WTC11 (cell line): ENCODE results near the gene OR10A7. TPM values are rescaled to one million over a fixed set of nuclear protein-coding genes. Genes with fewer than 3 reads are reported as not detected.

Source experiments
- ATAC-seq: fragments of 200-7000 bp; cut with Tn5 transposase; 2 replicates; pipeline ENCODE4 v1.10.0; 2021; ENCODE audit warnings: mild to moderate bottlenecking, moderate library complexity
- CTCF ChIA-PET: fragments of 300-600 bp; sonication (Branson Sonifier 250); formaldehyde crosslinking; loops from one replicate; lab custom pipeline; 2021; ENCODE audit warnings: antibody characterized with exemption; lab: Charles Lee
- POLR2A ChIA-PET: fragments of 350-600 bp; sonication (Branson Sonifier 250); formaldehyde crosslinking; loops from one replicate; lab custom pipeline; 2021; ENCODE audit warnings: antibody characterized with exemption; lab: Charles Lee
- DNase-seq: peaks from one replicate; pipeline ENCODE4 v3.0.0; 2021; ENCODE audit warnings: low spot score
- H3K27ac Mint-ChIP-seq: 2 replicates; pipeline ENCODE4 v1.8.0; 2021; ENCODE audit warnings: mixed read lengths
- H3K27me3 Mint-ChIP-seq: 2 replicates; pipeline ENCODE4 v1.8.0; 2021; ENCODE audit warnings: low read depth, mild to moderate bottlenecking, moderate library complexity, mixed read lengths
- H3K36me3 Mint-ChIP-seq: 2 replicates; pipeline ENCODE4 v1.8.0; 2021; ENCODE audit warnings: mixed read lengths
- H3K4me1 Mint-ChIP-seq: 2 replicates; pipeline ENCODE4 v1.8.0; 2022; ENCODE audit warnings: mixed read lengths
- H3K4me3 Mint-ChIP-seq: 2 replicates; pipeline ENCODE4 v1.8.0; 2021; ENCODE audit warnings: mild to moderate bottlenecking, moderate library complexity, mixed read lengths
- H3K9me3 Mint-ChIP-seq: 2 replicates; pipeline ENCODE4 v1.8.0; 2021; ENCODE audit warnings: mixed read lengths
- EMX1 ChIP-seq: fragments of 250-450 bp; sonication (Bioruptor Pico); IDR thresholded peaks from 2 replicates; pipeline ENCODE4 v1.8.0; 2021; ENCODE audit warnings: mild to moderate bottlenecking
- FOXK1 ChIP-seq: sonication (generic); formaldehyde crosslinking; IDR thresholded peaks from 2 replicates; pipeline ENCODE4 v1.8.0; 2022; ENCODE audit warnings: mild to moderate bottlenecking, moderate library complexity, missing genetic modification reagents
- GTF2I ChIP-seq: fragments of 250-450 bp; sonication (Bioruptor Pico); conservative IDR thresholded peaks from 2 replicates; pipeline ENCODE4 v1.4.0; 2021; ENCODE audit warnings: mild to moderate bottlenecking
- IRF2 ChIP-seq: sonication (generic); formaldehyde crosslinking; IDR thresholded peaks from 2 replicates; pipeline ENCODE4 v1.8.0; 2022; ENCODE audit warnings: low read depth, missing genetic modification reagents, borderline replicate concordance
- JUN ChIP-seq: sonication (generic); formaldehyde crosslinking; IDR thresholded peaks from 2 replicates; pipeline ENCODE4 v1.8.0; 2023; ENCODE audit warnings: mild to moderate bottlenecking, missing genetic modification reagents
- MXD4 ChIP-seq: fragments of 250-450 bp; sonication (Bioruptor Pico); IDR thresholded peaks from 2 replicates; pipeline ENCODE4 v1.8.0; 2021; ENCODE audit warnings: mild to moderate bottlenecking, moderate library complexity, borderline replicate concordance
- MYBL2 ChIP-seq: sonication (generic); formaldehyde crosslinking; IDR thresholded peaks from 2 replicates; pipeline ENCODE4 v1.8.1; 2023; ENCODE audit warnings: mild to moderate bottlenecking, moderate library complexity, missing genetic modification reagents
- NFATC4 ChIP-seq: fragments of 250-450 bp; sonication (Bioruptor Pico); IDR thresholded peaks from 2 replicates; pipeline ENCODE4 v1.9.0; 2021; ENCODE audit warnings: mild to moderate bottlenecking
- NR3C1 ChIP-seq: sonication (generic); formaldehyde crosslinking; conservative IDR thresholded peaks from 2 replicates; pipeline ENCODE4 v1.8.1; 2023; ENCODE audit warnings: low read depth, mild to moderate bottlenecking, missing genetic modification reagents
- OVOL2 ChIP-seq: fragments of 250-450 bp; sonication (Bioruptor Pico); IDR thresholded peaks from 2 replicates; pipeline ENCODE4 v1.9.0; 2021; ENCODE audit warnings: mild to moderate bottlenecking, borderline replicate concordance
- PRRX2 ChIP-seq: fragments of 250-450 bp; sonication (Bioruptor Pico); IDR thresholded peaks from 2 replicates; pipeline ENCODE4 v1.8.0; 2021; ENCODE audit warnings: mild to moderate bottlenecking
- RELA ChIP-seq: sonication (generic); formaldehyde crosslinking; IDR thresholded peaks from 2 replicates; pipeline ENCODE4 v1.8.1; 2022; ENCODE audit warnings: missing genetic modification reagents, mild to moderate bottlenecking, borderline replicate concordance
- RORB ChIP-seq: fragments of 250-450 bp; sonication (Bioruptor Pico); IDR thresholded peaks from 2 replicates; pipeline ENCODE4 v1.9.0; 2021; ENCODE audit warnings: mild to moderate bottlenecking
- SMAD4 ChIP-seq: sonication (generic); formaldehyde crosslinking; IDR thresholded peaks from 2 replicates; pipeline ENCODE4 v1.8.0; 2022; ENCODE audit warnings: mild to moderate bottlenecking, missing genetic modification reagents
- SOX15 ChIP-seq: fragments of 250-450 bp; sonication (Bioruptor Pico); IDR thresholded peaks from 2 replicates; pipeline ENCODE4 v1.9.0; 2021; ENCODE audit warnings: mild to moderate bottlenecking
- SP1 ChIP-seq: sonication (generic); formaldehyde crosslinking; conservative IDR thresholded peaks from 2 replicates; pipeline ENCODE4 v1.8.1; 2022; ENCODE audit warnings: missing genetic modification reagents
- ZNF232 ChIP-seq: sonication (generic); formaldehyde crosslinking; IDR thresholded peaks from 2 replicates; pipeline ENCODE4 v1.8.0; 2022; ENCODE audit warnings: mild to moderate bottlenecking, missing genetic modification reagents
- ZNF317 ChIP-seq: sonication (generic); formaldehyde crosslinking; IDR thresholded peaks from 2 replicates; pipeline ENCODE4 v1.8.1; 2023; ENCODE audit warnings: low read depth, mild to moderate bottlenecking, moderate library complexity, missing genetic modification reagents, borderline replicate concordance
- ZNF671 ChIP-seq: fragments of 250-450 bp; sonication (Bioruptor Pico); IDR thresholded peaks from 2 replicates; pipeline ENCODE4 v1.8.0; 2021; ENCODE audit warnings: mild to moderate bottlenecking
- total RNA-seq: library from RNA; stranded (reverse); gene quantifications from 3 replicates; pipeline ENCODE4 v1.2.3, GENCODE V29; 2021
- TF ChIP-seq, protein P1 (sequence below): sonication (generic); formaldehyde crosslinking; IDR thresholded peaks from 2 replicates; pipeline ENCODE4 v1.8.0; 2023; ENCODE audit warnings: missing genetic modification reagents, mild to moderate bottlenecking, borderline replicate concordance
- TF ChIP-seq, protein P2 (sequence below): fragments of 250-450 bp; sonication (Bioruptor Pico); IDR thresholded peaks from 2 replicates; pipeline ENCODE4 v2.1.2; 2022; ENCODE audit warnings: mild to moderate bottlenecking, moderate library complexity
- TF ChIP-seq, protein P3 (sequence below): fragments of 250-450 bp; sonication (Bioruptor Pico); IDR thresholded peaks from 2 replicates; pipeline ENCODE4 v1.9.0; 2021; ENCODE audit warnings: mild to moderate bottlenecking, borderline replicate concordance
- TF ChIP-seq, protein P4 (sequence below): sonication (generic); formaldehyde crosslinking; IDR thresholded peaks from 2 replicates; pipeline ENCODE4 v1.8.1; 2023; ENCODE audit warnings: mild to moderate bottlenecking, missing genetic modification reagents

OR10A7 gene
- total RNA-seq, 1 experiment from 2014 or later, result not detected

DNA sequence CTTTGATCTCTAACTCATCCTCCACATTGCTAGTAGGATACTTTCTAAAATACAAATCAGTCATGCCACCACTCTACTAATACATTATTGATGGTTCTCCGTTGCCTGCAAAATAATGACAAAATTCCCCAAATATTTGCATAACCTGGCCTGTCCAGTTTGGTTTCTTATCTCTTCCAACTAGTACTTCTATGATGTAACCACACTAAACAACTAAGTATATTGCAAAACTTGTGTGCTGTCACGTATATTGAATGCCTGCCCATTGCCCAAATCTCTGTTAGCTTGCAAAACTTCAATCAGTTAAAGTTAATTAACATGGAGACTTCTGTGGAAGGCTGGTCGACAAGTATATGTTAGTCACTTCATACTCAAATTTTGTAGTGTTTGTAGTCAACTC is 30.1 kb downstream of the OR10A7 start:
- H3K4me3 Mint-ChIP-seq, result no peak overlapping the region
- no peak for ATAC-seq
- TF ChIP-seq SOX15 (CRISPR knock-in tag) (no peak), IRF2 (no peak), ZNF671 (CRISPR knock-in tag) (no peak), JUN (CRISPR knock-in tag) (no peak), RORB (no peak), MXD4 (no peak), RELA (no peak)
- TF ChIP-seq, protein P1, sequence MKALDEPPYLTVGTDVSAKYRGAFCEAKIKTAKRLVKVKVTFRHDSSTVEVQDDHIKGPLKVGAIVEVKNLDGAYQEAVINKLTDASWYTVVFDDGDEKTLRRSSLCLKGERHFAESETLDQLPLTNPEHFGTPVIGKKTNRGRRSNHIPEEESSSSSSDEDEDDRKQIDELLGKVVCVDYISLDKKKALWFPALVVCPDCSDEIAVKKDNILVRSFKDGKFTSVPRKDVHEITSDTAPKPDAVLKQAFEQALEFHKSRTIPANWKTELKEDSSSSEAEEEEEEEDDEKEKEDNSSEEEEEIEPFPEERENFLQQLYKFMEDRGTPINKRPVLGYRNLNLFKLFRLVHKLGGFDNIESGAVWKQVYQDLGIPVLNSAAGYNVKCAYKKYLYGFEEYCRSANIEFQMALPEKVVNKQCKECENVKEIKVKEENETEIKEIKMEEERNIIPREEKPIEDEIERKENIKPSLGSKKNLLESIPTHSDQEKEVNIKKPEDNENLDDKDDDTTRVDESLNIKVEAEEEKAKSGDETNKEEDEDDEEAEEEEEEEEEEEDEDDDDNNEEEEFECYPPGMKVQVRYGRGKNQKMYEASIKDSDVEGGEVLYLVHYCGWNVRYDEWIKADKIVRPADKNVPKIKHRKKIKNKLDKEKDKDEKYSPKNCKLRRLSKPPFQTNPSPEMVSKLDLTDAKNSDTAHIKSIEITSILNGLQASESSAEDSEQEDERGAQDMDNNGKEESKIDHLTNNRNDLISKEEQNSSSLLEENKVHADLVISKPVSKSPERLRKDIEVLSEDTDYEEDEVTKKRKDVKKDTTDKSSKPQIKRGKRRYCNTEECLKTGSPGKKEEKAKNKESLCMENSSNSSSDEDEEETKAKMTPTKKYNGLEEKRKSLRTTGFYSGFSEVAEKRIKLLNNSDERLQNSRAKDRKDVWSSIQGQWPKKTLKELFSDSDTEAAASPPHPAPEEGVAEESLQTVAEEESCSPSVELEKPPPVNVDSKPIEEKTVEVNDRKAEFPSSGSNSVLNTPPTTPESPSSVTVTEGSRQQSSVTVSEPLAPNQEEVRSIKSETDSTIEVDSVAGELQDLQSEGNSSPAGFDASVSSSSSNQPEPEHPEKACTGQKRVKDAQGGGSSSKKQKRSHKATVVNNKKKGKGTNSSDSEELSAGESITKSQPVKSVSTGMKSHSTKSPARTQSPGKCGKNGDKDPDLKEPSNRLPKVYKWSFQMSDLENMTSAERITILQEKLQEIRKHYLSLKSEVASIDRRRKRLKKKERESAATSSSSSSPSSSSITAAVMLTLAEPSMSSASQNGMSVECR, result no peak
- TF ChIP-seq, protein P2, sequence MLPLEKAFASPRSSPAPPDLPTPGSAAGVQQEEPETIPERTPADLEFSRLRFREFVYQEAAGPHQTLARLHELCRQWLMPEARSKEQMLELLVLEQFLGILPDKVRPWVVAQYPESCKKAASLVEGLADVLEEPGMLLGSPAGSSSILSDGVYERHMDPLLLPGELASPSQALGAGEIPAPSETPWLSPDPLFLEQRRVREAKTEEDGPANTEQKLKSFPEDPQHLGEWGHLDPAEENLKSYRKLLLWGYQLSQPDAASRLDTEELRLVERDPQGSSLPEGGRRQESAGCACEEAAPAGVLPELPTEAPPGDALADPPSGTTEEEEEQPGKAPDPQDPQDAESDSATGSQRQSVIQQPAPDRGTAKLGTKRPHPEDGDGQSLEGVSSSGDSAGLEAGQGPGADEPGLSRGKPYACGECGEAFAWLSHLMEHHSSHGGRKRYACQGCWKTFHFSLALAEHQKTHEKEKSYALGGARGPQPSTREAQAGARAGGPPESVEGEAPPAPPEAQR (CRISPR knock-in tag), result no peak
- H3K36me3 Mint-ChIP-seq, result no peaks in the 10 kb centered on the region
- H3K27ac Mint-ChIP-seq, result no peak overlapping the region
- ChIA-PET POLR2A (no interaction called here), CTCF (no interaction called here)
- no peaks in the 10 kb centered on the region for H3K4me1 Mint-ChIP-seq
- H3K9me3 Mint-ChIP-seq, result no peaks in the 10 kb centered on the region
- no peaks in the 10 kb centered on the region for H3K27me3 Mint-ChIP-seq
- DNase-seq, result no peak

DNA sequence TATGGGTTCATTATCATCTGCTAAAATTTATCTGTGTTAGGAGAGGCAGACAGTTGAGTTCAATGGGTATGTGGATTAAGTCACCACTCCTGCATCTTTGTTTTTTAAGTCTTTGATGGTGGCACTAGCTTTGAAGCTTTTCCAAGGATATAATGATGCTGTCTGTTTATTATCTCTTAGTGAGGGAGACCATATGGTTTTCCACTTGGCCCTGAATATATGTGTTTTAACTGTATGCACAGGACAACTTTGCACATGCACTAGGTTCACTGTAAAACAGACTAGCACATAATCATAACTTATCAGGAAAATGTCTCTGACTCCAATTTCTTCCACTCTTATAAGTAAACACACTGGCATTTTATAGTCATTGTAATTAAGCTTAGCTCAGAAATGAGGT is 32.5 kb downstream of the OR10A7 start:
- no peaks in the 10 kb centered on the region for H3K36me3 Mint-ChIP-seq
- H3K4me1 Mint-ChIP-seq, result no peaks in the 10 kb centered on the region
- H3K27me3 Mint-ChIP-seq, result no peaks in the 10 kb centered on the region
- ChIA-PET POLR2A (no interaction called here), CTCF (no interaction called here)
- no peak overlapping the region for H3K27ac Mint-ChIP-seq
- DNase-seq, result no peak
- H3K9me3 Mint-ChIP-seq, result no peaks in the 10 kb centered on the region
- H3K4me3 Mint-ChIP-seq, result no peak overlapping the region
- ATAC-seq, result no peak
- TF ChIP-seq ZNF671 (CRISPR knock-in tag) (no peak), NR3C1 (no peak), RORB (no peak), ZNF232 (CRISPR knock-in tag) (no peak), EMX1 (CRISPR knock-in tag) (no peak), SOX15 (CRISPR knock-in tag) (no peak), ZNF317 (no peak), NFATC4 (CRISPR knock-in tag) (no peak), FOXK1 (CRISPR knock-in tag) (no peak), PRRX2 (CRISPR knock-in tag) (no peak), SMAD4 (no peak), GTF2I (CRISPR knock-in tag) (no peak), OVOL2 (CRISPR knock-in tag) (no peak), SP1 (CRISPR knock-in tag) (no peak), MYBL2 (CRISPR knock-in tag) (no peak)
- TF ChIP-seq, protein P3, sequence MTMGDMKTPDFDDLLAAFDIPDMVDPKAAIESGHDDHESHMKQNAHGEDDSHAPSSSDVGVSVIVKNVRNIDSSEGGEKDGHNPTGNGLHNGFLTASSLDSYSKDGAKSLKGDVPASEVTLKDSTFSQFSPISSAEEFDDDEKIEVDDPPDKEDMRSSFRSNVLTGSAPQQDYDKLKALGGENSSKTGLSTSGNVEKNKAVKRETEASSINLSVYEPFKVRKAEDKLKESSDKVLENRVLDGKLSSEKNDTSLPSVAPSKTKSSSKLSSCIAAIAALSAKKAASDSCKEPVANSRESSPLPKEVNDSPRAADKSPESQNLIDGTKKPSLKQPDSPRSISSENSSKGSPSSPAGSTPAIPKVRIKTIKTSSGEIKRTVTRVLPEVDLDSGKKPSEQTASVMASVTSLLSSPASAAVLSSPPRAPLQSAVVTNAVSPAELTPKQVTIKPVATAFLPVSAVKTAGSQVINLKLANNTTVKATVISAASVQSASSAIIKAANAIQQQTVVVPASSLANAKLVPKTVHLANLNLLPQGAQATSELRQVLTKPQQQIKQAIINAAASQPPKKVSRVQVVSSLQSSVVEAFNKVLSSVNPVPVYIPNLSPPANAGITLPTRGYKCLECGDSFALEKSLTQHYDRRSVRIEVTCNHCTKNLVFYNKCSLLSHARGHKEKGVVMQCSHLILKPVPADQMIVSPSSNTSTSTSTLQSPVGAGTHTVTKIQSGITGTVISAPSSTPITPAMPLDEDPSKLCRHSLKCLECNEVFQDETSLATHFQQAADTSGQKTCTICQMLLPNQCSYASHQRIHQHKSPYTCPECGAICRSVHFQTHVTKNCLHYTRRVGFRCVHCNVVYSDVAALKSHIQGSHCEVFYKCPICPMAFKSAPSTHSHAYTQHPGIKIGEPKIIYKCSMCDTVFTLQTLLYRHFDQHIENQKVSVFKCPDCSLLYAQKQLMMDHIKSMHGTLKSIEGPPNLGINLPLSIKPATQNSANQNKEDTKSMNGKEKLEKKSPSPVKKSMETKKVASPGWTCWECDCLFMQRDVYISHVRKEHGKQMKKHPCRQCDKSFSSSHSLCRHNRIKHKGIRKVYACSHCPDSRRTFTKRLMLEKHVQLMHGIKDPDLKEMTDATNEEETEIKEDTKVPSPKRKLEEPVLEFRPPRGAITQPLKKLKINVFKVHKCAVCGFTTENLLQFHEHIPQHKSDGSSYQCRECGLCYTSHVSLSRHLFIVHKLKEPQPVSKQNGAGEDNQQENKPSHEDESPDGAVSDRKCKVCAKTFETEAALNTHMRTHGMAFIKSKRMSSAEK (CRISPR knock-in tag), result no peak
- TF ChIP-seq, protein P4, sequence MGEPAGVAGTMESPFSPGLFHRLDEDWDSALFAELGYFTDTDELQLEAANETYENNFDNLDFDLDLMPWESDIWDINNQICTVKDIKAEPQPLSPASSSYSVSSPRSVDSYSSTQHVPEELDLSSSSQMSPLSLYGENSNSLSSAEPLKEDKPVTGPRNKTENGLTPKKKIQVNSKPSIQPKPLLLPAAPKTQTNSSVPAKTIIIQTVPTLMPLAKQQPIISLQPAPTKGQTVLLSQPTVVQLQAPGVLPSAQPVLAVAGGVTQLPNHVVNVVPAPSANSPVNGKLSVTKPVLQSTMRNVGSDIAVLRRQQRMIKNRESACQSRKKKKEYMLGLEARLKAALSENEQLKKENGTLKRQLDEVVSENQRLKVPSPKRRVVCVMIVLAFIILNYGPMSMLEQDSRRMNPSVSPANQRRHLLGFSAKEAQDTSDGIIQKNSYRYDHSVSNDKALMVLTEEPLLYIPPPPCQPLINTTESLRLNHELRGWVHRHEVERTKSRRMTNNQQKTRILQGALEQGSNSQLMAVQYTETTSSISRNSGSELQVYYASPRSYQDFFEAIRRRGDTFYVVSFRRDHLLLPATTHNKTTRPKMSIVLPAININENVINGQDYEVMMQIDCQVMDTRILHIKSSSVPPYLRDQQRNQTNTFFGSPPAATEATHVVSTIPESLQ (CRISPR knock-in tag), result no peak
- TF ChIP-seq, all 79 proteins: peak for 0
